HepG2 (cell line): ENCODE data around the gene STN1. TPM values are rescaled to one million over a fixed set of nuclear protein-coding genes. Genes with fewer than 3 reads are reported as not detected.

Source experiments
- ESRRA ChIP-seq: sonication (generic); formaldehyde crosslinking; IDR thresholded peaks from 2 replicates; pipeline ENCODE4 v1.5.1; 2020; ENCODE audit warnings: mild to moderate bottlenecking, low read depth, missing genetic modification reagents
- HES4 ChIP-seq: sonication (generic); formaldehyde crosslinking; IDR thresholded peaks from 2 replicates; pipeline ENCODE4 v1.9.0; 2021; ENCODE audit warnings: mild to moderate bottlenecking, missing genetic modification reagents, borderline replicate concordance
- MAZ ChIP-seq, 2 experiments: sonication (generic) in 1 of 2; formaldehyde crosslinking in 1 of 2; IDR thresholded peaks; 2 replicates each; pipeline versions ENCODE4 v1.5.0 to v1.6.1; 2012 to 2020; ENCODE audit warnings: low read depth in 2 of 2, mild to moderate bottlenecking in 2 of 2, borderline replicate concordance in 1 of 2, improper control_type of control experiment in 1 of 2, low read length in 1 of 2, missing genetic modification reagents in 1 of 2, moderate library complexity in 1 of 2
- PAX8 ChIP-seq: sonication (generic); formaldehyde crosslinking; IDR thresholded peaks from 2 replicates; pipeline ENCODE4 v1.8.0; 2022; ENCODE audit warnings: mild to moderate bottlenecking, missing genetic modification reagents, borderline replicate concordance
- TBX3 ChIP-seq: fragments of 450-650 bp; IDR thresholded peaks from 2 replicates; pipeline ENCODE4 v1.6.1; 2017; ENCODE audit warnings: antibody characterized with exemption, mild to moderate bottlenecking, inconsistent platforms, borderline replicate concordance
- TFDP2 ChIP-seq: sonication (generic); formaldehyde crosslinking; IDR thresholded peaks from 2 replicates; pipeline ENCODE4 v1.4.0; 2020; ENCODE audit warnings: missing genetic modification reagents
- YEATS4 ChIP-seq: sonication (generic); formaldehyde crosslinking; IDR thresholded peaks from 2 replicates; pipeline ENCODE4 v1.4.0; 2020; ENCODE audit warnings: missing genetic modification reagents, borderline replicate concordance
- ZBTB10 ChIP-seq: sonication (generic); formaldehyde crosslinking; IDR thresholded peaks from 2 replicates; pipeline ENCODE4 v1.4.0; 2020; ENCODE audit warnings: missing genetic modification reagents, borderline replicate concordance
- ZMAT3 ChIP-seq: sonication (generic); formaldehyde crosslinking; conservative IDR thresholded peaks from 2 replicates; pipeline ENCODE4 v1.7.0; 2021; ENCODE audit warnings: missing genetic modification reagents
- ZNF598 ChIP-seq: sonication (generic); formaldehyde crosslinking; IDR thresholded peaks from 2 replicates; pipeline ENCODE4 v1.5.1; 2020; ENCODE audit warnings: mild to moderate bottlenecking, missing genetic modification reagents, borderline replicate concordance
- ZSCAN25 ChIP-seq: sonication (generic); formaldehyde crosslinking; IDR thresholded peaks from 2 replicates; pipeline ENCODE4 v1.8.0; 2022; ENCODE audit warnings: mild to moderate bottlenecking, missing genetic modification reagents
- polyA plus RNA-seq, 8 experiments: library from polyadenylated mRNA; depleted of rRNA in 3 of 8; stranded (reverse) in 7 of 8; unstranded in 1 of 8; fragments of >200 nt; fragmentation: Illumina TruSeq in 4 of 8; extraction: Trizol in 4 of 8; gene quantifications; 2 replicates each; pipeline versions ENCODE4 v1.2.1 to v1.2.3, GENCODE V29; 2011 to 2016; ENCODE audit warnings: low read depth in 4 of 8, missing spikeins in 1 of 8, mixed read lengths in 1 of 8; ENCODE audit not compliant: insufficient read depth in 1 of 8
- total RNA-seq, 5 experiments: library from RNA; depleted of rRNA; stranded (reverse); fragments of >200 nt; fragmentation: Illumina TruSeq; extraction: Trizol; gene quantifications; 2 replicates each; pipeline ENCODE4 v1.2.3, GENCODE V29; 2016; ENCODE audit warnings: low read depth in 1 of 5
- TF ChIP-seq, protein P1 (sequence below): sonication (generic); formaldehyde crosslinking; IDR thresholded peaks from 2 replicates; pipeline ENCODE4 v1.4.0; 2020; ENCODE audit warnings: missing genetic modification reagents
- TF ChIP-seq, protein P2 (sequence below): sonication (generic); formaldehyde crosslinking; IDR thresholded peaks from 2 replicates; pipeline ENCODE4 v1.4.0; 2020; ENCODE audit warnings: missing genetic modification reagents

The STN1 gene
- total and polyA plus RNA-seq, 2 of the 13 experiments (the other 11 are each of a cell fraction or from before 2014, with no cell fraction given) = 17.6 to 22.7 TPM

- TF ChIP-seq, protein P1, sequence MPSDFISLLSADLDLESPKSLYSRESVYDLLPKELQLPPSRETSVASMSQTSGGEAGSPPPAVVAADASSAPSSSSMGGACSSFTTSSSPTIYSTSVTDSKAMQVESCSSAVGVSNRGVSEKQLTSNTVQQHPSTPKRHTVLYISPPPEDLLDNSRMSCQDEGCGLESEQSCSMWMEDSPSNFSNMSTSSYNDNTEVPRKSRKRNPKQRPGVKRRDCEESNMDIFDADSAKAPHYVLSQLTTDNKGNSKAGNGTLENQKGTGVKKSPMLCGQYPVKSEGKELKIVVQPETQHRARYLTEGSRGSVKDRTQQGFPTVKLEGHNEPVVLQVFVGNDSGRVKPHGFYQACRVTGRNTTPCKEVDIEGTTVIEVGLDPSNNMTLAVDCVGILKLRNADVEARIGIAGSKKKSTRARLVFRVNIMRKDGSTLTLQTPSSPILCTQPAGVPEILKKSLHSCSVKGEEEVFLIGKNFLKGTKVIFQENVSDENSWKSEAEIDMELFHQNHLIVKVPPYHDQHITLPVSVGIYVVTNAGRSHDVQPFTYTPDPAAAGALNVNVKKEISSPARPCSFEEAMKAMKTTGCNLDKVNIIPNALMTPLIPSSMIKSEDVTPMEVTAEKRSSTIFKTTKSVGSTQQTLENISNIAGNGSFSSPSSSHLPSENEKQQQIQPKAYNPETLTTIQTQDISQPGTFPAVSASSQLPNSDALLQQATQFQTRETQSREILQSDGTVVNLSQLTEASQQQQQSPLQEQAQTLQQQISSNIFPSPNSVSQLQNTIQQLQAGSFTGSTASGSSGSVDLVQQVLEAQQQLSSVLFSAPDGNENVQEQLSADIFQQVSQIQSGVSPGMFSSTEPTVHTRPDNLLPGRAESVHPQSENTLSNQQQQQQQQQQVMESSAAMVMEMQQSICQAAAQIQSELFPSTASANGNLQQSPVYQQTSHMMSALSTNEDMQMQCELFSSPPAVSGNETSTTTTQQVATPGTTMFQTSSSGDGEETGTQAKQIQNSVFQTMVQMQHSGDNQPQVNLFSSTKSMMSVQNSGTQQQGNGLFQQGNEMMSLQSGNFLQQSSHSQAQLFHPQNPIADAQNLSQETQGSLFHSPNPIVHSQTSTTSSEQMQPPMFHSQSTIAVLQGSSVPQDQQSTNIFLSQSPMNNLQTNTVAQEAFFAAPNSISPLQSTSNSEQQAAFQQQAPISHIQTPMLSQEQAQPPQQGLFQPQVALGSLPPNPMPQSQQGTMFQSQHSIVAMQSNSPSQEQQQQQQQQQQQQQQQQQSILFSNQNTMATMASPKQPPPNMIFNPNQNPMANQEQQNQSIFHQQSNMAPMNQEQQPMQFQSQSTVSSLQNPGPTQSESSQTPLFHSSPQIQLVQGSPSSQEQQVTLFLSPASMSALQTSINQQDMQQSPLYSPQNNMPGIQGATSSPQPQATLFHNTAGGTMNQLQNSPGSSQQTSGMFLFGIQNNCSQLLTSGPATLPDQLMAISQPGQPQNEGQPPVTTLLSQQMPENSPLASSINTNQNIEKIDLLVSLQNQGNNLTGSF = no peak
- TF ChIP-seq TFDP2 (CRISPR knock-in tag) (peak; percentile 12; the same call in 1 of the 2 replicates), YEATS4 (CRISPR knock-in tag) (peak; percentile 74), ZBTB10 (no peak), ZNF598 (CRISPR knock-in tag) (no peak), ZSCAN25 (CRISPR knock-in tag) (peak; percentile 0; the same call in 1 of the 2 replicates), TBX3 (peak; percentile 16; the same call in 1 of the 2 replicates), ESRRA (CRISPR knock-in tag) (peak; percentile 63; the same call in 1 of the 2 replicates), ZMAT3 (CRISPR knock-in tag) (no peak), HES4 (no peak), MAZ (IDR thresholded peaks at IDR 0.05; ENCODE audit: borderline replicate concordance, low read depth, low read length) (0 out of 2 replicates have a peak, but pooled peaks have one; percentile 26), MAZ (CRISPR knock-in tag; IDR thresholded peaks at IDR 0.05; ENCODE audit: low read depth) (no peak), PAX8 (CRISPR knock-in tag) (0 out of 2 replicates have a peak, but pooled peaks have one; percentile 78)
- TF ChIP-seq, protein P2, sequence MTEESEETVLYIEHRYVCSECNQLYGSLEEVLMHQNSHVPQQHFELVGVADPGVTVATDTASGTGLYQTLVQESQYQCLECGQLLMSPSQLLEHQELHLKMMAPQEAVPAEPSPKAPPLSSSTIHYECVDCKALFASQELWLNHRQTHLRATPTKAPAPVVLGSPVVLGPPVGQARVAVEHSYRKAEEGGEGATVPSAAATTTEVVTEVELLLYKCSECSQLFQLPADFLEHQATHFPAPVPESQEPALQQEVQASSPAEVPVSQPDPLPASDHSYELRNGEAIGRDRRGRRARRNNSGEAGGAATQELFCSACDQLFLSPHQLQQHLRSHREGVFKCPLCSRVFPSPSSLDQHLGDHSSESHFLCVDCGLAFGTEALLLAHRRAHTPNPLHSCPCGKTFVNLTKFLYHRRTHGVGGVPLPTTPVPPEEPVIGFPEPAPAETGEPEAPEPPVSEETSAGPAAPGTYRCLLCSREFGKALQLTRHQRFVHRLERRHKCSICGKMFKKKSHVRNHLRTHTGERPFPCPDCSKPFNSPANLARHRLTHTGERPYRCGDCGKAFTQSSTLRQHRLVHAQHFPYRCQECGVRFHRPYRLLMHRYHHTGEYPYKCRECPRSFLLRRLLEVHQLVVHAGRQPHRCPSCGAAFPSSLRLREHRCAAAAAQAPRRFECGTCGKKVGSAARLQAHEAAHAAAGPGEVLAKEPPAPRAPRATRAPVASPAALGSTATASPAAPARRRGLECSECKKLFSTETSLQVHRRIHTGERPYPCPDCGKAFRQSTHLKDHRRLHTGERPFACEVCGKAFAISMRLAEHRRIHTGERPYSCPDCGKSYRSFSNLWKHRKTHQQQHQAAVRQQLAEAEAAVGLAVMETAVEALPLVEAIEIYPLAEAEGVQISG (CRISPR knock-in tag) = peak; percentile 65; the same call in 1 of the 2 replicates
Observed at GRCh38 chr10:103853428-103854264, 64.3 kb downstream of the STN1 start (continued).
